GM21447 (cell line): ENCODE measurements around the gene COQ8B.
A peak's percentile ranks its signal among the peaks of the same experiment; 100 is the strongest.

Experiments used
- ATAC-seq: cut with Tn5 transposase; IDR thresholded peaks from one replicate; pipeline ENCODE4 v1.9.1; 2021; ENCODE audit not compliant: unreplicated experiment

COQ8B gene

DNA sequence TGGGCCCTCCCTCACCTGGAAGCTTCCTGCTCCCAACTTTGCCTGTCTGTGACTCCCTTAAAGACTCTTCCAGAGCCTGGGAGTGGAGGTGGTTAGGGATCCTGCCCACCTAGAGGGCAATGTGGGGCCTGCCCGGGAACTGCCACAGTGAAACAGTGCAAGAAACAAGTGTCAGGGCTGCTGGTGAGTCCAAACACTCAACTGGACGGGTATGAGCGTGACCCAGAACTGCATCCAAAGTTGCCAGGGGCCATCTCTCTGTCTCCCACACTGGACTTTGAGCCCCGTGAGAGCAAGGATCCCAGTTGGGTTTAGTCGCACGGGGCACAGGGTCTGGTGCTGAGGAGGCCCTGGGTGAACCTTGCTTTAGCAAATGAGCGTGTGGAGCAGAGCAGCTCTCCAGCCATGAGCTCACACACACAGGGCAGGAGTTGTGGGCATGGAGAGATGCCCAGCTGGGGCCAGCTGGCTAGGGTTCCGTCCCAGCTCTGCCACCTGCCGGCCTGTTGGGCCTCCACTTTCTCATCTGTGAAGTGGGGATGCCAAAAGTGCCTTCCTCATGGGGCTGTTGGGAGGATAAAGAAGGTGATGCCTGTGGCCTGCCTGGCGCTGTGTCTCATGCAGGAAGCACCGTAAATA is 23.4 kb downstream of the COQ8B start:
- no peak for ATAC-seq

- ATAC-seq: no peak
These were observed 24.5 kb downstream of the COQ8B start for GRCh38 chr19:40692212-40692551.

DNA sequence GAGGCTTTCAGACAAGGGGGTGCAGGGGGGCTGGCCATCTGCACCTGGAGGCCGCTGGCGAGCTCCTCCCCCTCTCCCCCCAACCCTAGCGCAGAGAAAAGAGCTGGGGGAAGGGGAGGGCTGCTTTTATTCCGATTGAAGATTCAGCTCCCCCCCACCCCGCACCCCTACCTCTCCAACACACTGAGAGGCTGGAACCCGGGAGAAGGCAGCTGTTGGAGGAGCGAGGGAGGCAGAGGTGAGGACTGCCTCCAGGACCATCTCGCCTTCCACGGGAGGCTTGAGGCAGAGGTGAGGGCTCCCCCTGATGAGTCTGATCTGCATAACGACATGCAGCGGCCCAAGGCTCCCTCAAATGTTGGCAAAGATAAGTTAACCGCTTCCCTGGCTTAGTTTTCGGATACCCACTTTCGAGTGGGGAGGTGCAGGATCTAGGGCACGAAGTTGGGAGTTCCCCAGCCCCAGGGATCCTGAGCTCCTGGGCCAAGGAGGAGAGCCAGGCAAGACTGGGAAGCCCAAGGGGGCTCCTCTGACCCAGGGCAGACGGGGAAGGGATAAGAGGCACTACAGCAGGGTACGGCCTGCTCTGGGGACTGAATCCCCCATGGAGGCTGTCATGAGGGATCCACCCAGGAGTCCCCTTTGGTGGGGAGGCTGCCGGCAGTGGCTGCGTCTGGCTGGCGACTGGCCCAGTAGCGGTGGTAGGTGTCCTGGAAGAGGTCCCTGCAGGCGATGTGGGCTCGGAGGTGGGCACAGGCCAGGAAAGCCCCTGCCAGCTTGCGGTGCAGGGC is 25.1 kb downstream of the COQ8B start:
- ATAC-seq: no peak

DNA sequence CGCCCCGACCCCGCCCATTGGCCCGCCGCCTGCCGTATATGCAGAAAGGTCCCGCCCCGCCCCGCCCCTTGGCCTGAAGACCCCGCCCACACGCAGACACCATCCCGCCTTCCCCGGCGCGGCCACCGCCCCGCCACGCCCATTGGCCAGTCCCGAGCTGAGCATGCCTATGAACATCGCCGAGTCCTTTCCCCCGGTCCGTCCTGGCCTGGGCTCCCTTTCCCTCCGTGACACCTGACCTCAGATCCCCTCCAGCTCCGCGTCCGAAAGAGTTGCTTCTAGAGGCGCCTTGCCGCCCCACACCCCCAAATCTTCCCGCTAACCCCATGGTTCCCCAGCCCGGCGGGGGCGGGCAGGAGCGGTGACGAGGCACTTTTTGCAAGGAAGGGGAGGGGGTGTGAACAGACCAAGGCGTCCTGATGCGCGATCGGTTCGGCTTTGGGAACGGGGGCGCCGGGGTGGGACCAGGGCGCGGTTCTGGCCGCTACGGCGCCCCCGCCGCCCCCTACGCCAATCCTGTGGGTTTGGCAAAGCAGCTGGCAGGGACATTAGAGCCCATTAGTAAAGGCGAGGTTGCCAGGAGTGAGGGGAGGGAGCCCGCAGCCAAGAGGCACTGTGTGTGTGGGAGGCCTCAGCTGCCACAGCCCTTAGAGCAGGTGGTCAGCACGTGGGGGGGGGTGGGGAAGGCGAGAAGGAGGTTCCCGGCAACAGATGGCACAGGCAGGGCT is 25.8 kb downstream of the COQ8B start:
- peak; percentile 55 for ATAC-seq

- ATAC-seq: no peak
These were observed 26.5 kb downstream of the COQ8B start, which contains the start of gene NUMBL for GRCh38 chr19:40690050-40690692. Gene NUMBL (minus strand): TSS chr19:40690651. CDS start chr19:40690483, 168 bp downstream.

DNA sequence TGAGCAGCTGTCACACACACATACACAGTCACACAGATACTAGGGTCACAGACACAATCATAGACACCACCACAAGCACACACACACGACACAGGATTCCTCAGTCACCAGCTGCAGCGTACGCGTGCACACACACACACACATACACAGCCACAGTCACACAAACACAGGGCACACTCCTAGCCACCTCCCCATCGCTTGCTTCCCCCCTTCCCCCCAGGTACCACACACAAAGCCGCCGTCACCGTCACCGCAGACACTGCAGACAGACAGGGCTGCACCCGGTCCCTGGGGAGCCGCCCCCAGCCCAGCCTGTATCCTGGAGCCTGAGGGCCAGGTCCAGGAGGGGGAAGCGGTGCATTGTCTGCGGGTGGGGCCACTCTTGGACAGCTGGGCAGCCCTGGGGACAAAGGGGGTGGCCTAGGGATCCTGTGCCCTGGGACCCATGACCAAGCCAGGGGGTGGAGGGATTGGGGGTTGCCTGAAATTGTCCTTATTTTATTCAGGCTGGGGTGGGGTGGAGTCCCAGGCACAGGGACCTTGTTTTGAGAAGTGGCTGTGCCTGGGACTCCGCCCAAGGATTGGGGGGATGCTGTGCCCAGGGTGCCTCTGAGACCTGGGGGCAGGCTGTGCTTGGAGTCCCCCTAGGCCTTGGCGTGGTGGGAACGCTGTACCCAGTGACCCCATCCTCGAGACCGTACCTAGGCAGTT is 27.2 kb downstream of the COQ8B start:
- no peak for ATAC-seq

DNA sequence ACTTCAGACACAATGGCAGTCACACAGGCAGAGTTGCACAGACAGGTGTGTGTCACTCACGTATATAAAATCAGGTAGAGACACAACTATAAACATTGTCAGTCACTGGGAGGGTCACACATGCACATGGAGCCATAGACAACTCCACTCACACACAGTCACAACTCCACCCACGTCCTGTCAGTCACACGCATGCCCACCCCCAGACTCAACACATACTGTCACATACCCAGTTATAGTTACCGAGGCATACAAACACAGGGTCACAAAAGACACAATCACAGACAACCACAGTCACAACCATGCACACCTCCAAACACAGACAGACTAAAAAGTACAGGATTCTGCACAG is 27.7 kb downstream of the COQ8B start:
- ATAC-seq: no peak

- ATAC-seq: no peak
These were observed 28.4 kb downstream of the COQ8B start for GRCh38 chr19:40688309-40688708.

DNA sequence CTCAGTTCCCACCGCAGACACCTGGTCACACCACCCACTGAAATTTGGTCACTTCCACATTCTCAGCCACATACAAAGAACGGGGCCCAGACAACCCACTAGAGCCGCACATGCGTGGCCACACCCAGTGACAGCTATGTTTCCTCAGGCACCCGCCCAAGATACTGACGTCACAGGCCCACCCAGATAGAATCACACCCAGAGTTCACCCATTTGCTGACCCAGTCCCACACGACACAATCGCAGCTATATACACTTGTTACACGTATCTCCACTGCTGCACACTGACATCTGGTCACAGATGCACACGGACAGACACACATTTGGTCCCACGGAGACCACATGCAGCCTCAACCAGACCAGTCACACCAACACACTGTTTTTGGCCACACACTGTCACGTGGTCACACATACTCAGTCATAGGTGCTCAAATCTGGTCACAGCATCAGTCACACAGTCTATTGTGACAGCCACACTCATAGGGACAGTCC is 29.1 kb downstream of the COQ8B start:
- ATAC-seq: no peak

DNA sequence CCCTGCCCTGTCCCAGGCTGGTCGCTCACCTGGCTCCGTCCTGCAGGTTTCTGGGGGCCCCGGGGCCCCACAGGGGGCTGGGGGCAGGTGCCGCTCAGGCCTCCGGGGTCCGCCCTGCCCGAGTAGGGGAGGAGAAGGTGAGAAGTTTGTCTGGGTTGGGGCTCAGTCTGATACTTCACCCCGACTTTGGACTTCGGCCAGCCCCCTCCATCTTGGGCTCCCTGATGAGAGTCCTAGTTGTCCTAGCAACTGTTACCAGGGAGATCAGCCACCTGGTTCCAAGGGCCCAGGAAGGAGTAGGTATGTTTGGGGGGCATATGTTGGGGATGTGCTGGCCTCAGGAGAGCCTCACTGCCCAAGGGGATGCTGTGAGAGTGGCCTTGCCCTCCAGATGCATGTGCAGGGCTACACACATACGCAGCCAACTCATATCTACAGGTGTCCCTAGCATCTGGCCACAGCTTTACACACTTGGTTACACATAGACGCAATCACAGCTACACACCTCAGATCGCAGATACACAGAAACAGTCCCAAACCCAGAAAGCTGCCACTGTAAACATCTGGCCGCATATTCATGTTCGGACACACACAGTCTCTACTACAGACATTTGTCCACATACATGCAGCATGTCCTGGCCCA is 29.7 kb downstream of the COQ8B start:
- no peak for ATAC-seq

DNA sequence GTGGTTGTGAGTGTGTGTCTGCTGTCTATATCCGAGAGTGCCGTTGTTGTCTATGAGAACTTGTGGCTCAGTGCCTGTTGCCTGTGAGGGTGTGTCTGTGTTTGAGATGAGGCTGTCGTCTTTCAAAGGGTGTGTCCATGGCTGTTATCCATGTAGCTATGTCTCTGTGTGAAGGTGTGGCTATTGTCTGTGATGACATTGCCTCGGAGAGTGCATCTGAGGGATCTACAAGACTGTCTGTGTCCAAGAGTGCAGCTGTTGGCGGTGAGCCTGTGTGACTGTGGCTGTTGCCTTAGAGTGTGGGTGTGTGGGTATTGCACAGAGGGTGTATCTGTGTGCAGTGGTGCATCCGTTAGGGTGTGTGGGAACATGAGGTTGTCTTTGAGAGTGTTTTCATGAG is 31.1 kb downstream of the COQ8B start:
- ATAC-seq: no peak

DNA sequence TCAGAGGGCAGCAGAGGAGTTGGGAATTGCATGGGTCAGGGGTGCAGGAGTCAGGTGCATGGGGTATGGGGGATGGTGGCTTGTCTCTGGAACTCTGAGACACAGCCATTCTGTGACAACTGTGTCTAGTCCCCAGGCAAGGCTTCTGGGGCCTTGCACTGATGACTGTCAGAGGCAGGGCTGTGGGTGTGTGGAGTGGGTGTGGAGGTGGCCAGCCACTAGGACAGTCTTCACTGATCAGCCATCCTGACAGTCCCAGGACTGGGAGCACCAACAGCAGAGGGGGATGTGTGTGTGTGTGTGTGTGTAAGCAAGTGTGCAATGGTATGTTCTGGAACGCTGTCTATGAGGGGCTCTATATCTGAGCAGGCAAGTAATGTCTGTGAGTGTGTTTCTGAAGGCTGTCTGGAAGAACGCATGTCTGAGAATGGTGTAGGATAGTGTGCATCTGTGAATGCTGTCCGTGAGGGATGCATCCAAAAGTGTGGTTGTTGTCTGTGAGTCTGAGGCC is 31.6 kb downstream of the COQ8B start:
- no peak for ATAC-seq

- no peak for ATAC-seq
These were observed 32.4 kb downstream of the COQ8B start for GRCh38 chr19:40684280-40684679.

DNA sequence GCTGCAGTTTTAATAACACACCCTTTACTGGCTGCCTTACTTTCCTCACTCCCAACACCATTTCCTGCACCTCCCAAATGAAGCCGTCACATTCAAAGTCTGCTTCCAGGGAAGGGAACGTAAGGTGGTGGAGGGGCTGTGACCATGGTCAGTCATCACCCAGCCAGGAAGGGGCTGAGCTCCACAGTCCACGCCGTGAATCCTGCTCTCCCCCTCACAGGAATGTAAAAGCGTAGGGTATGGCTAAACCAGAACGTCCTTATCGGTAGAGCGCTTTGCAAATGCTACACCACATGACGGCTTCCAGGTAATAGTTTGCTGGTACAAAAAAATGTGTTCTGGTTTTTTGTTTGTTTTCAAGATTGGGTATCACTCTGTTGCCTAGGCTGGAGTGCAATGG is 33.2 kb downstream of the COQ8B start:
- ATAC-seq: no peak

DNA sequence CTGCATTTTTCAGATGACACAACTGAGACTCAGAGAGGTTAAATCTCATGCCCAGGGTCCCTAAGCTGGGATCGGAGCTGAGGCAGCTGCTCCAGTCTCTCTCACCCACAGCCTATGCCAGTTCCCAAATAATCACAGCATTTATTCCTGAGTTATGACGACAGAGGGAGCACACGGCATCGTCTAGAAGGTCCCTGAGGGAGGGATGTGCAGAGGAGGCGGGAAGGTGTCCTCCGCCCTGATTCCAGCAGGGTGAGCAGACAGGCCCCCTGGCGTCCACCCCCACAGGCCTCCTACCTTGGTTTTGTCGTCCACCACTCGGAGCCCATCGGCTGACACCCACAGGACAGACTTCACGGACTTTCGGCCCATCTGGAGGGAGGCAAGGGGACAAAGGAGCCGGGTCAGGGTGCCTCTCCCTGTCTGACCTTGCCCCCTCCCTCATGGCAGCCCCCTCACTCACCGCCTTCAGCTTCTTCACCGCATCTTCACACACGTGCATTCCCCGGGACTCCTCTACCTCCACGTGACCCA is 34.2 kb downstream of the COQ8B start:
- ATAC-seq: no peak

GRCh38 chr19:40681039-40681438 is 35.6 kb downstream of the COQ8B start:
- no peak for ATAC-seq

DNA sequence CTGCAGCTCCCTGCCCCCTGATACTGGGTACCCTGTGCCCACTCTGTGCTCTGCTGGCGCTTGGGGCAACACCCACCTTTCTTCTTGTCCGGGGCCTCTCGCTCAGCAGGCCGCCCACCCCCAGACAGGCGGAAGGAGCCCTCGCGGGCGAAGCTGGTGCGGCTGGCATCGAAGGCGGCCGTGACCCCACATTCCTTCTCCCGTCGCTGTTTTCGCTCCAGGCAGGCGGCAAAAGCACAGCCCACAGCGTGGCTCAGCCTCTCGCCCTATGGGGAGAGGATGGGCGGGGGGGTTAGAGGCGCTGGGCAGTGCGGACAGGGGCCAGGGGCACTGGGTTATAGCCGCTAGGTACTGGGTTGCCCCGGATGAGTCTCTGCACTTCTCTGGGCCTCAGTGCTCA is 39.5 kb downstream of the COQ8B start:
- ATAC-seq: no peak

- ATAC-seq: no peak
These were observed 42.4 kb downstream of the COQ8B start for GRCh38 chr19:40674291-40674690.

DNA sequence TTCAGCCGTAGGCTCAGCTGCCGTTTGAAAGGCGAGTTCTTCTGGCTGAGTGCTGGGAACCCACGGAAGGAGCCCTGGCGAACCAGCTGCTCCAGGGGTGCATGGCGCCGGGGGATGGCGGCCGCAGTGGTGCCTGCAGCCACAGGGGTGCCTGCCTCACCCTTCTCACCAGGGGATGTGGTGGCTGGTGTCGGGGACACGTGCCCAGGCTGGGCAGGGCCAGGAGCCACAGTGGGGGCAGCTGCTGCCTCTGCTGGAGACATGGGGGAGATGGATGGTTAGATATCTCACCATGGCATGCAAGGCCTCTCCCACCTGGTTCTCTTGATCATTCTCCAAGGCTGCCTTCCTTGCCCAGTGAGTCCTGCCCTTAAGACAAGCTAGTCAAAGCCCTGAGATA is 43.3 kb downstream of the COQ8B start:
- no peak for ATAC-seq
